ENCODE results near the gene ALDH1A1.

Gene ALDH1A1

GRCh38 chr9:72899734-72900477, 52.9 kb downstream of the ALDH1A1 start (continued):
- TF ChIP-seq, protein P1, sequence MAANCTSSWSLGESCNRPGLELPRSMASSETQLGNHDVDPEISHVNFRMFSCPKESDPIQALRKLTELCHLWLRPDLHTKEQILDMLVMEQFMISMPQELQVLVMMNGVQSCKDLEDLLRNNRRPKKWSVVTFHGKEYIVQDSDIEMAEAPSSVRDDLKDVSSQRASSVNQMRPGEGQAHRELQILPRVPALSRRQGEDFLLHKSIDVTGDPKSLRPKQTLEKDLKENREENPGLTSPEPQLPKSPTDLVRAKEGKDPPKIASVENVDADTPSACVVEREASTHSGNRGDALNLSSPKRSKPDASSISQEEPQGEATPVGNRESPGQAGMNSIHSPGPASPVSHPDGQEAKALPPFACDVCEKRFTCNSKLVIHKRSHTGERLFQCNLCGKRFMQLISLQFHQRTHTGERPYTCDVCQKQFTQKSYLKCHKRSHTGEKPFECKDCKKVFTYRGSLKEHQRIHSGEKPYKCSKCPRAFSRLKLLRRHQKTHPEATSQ (tag by site-specific recombination; IDR thresholded peaks at IDR 0.05) = no peak
- TF ChIP-seq SP2 (tag by site-specific recombination; IDR thresholded peaks at IDR 0.05) (no peak), ZNF48 (tag by site-specific recombination; IDR thresholded peaks at IDR 0.05) (no peak), KLF9 (tag by site-specific recombination; IDR thresholded peaks at IDR 0.05; ENCODE audit: low read depth) (no peak)

- CTCF ChIA-PET = interaction anchor here (0.6 kb wide), 1 partner anchor 13 kb away, joined by 3 read pairs; no protein-coding TSS in a partner anchor
- Histone ChIP-seq H3K27ac (ENCODE audit: extremely low read depth, low read depth, low read length) (no peak overlapping the region), H3K4me1 (ENCODE audit: control insufficient read depth, insufficient read depth, low read length) (no peaks in the 10 kb centered on the region), H3K4me3 (ENCODE audit: low read depth, low read length) (no peak overlapping the region), H3K36me3 (ENCODE audit: control insufficient read depth in 2 of 2, insufficient read depth in 1 of 2, low read length in 2 of 2) (no peaks in the 10 kb centered on the region), H3K9me3 (ENCODE audit: control insufficient read depth, insufficient read depth, low read depth, low read length) (no peaks in the 10 kb centered on the region)
- POLR2A ChIA-PET = no interaction called here
- TF ChIP-seq ZNF146 (tag by site-specific recombination; IDR thresholded peaks at IDR 0.05) = no peak
- no peak for TF ChIP-seq EGR2 (tag by site-specific recombination; IDR thresholded peaks at IDR 0.05; ENCODE audit: low read depth)
- TF ChIP-seq, protein P2, sequence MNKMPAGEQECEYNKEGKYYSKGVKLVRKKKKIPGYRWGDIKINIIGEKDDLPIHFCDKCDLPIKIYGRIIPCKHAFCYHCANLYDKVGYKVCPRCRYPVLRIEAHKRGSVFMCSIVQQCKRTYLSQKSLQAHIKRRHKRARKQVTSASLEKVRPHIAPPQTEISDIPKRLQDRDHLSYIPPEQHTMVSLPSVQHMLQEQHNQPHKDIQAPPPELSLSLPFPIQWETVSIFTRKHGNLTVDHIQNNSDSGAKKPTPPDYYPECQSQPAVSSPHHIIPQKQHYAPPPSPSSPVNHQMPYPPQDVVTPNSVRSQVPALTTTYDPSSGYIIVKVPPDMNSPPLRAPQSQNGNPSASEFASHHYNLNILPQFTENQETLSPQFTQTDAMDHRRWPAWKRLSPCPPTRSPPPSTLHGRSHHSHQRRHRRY (tag by site-specific recombination; IDR thresholded peaks at IDR 0.05) = no peak
- TF ChIP-seq, protein P3, sequence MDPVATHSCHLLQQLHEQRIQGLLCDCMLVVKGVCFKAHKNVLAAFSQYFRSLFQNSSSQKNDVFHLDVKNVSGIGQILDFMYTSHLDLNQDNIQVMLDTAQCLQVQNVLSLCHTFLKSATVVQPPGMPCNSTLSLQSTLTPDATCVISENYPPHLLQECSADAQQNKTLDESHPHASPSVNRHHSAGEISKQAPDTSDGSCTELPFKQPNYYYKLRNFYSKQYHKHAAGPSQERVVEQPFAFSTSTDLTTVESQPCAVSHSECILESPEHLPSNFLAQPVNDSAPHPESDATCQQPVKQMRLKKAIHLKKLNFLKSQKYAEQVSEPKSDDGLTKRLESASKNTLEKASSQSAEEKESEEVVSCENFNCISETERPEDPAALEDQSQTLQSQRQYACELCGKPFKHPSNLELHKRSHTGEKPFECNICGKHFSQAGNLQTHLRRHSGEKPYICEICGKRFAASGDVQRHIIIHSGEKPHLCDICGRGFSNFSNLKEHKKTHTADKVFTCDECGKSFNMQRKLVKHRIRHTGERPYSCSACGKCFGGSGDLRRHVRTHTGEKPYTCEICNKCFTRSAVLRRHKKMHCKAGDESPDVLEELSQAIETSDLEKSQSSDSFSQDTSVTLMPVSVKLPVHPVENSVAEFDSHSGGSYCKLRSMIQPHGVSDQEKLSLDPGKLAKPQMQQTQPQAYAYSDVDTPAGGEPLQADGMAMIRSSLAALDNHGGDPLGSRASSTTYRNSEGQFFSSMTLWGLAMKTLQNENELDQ (tag by site-specific recombination; IDR thresholded peaks at IDR 0.05; ENCODE audit: low read depth) = no peak
- no peak for TF ChIP-seq ZNF221 (tag by site-specific recombination; IDR thresholded peaks at IDR 0.05; ENCODE audit: borderline replicate concordance)
- no peak for TF ChIP-seq ZNF248 (tag by site-specific recombination; IDR thresholded peaks at IDR 0.05)
- TF ChIP-seq ZNF133 (tag by site-specific recombination; IDR thresholded peaks at IDR 0.05) = no peak
Measured at GRCh38 chr9:72898784-72899733, 53.8 kb downstream of the ALDH1A1 start.

GRCh38 chr9:72898360-72898759, 54.5 kb downstream of the ALDH1A1 start:
- Histone ChIP-seq H3K9me3 (ENCODE audit: control insufficient read depth, insufficient read depth, low read depth, low read length) (no peaks in the 10 kb centered on the region), H3K4me1 (ENCODE audit: control insufficient read depth, insufficient read depth, low read length) (no peaks in the 10 kb centered on the region), H3K36me3 (ENCODE audit: control insufficient read depth in 2 of 2, insufficient read depth in 1 of 2, low read length in 2 of 2) (no peaks in the 10 kb centered on the region), H3K27ac (ENCODE audit: extremely low read depth, low read depth, low read length) (no peak overlapping the region), H3K4me3 (ENCODE audit: low read depth, low read length) (no peak overlapping the region)
- ChIA-PET CTCF (no interaction called here), POLR2A (no interaction called here)
- TF ChIP-seq ZNF473 (tag by site-specific recombination; IDR thresholded peaks at IDR 0.05) (no peak), ZNF394 (tag by site-specific recombination; IDR thresholded peaks at IDR 0.05; ENCODE audit: borderline replicate concordance) (no peak), ZNF223 (tag by site-specific recombination; IDR thresholded peaks at IDR 0.05) (no peak), ZFHX2 (tag by site-specific recombination; conservative IDR thresholded peaks at IDR 0.05) (no peak), ZNF239 (tag by site-specific recombination; IDR thresholded peaks at IDR 0.05) (no peak), HOXD13 (CRISPR knock-in tag; IDR thresholded peaks at IDR 0.05; ENCODE audit: borderline replicate concordance) (no peak), ELK4 (IDR thresholded peaks at IDR 0.05; ENCODE audit: borderline replicate concordance, low read depth, low read length) (no peak), ZNF561 (tag by site-specific recombination; IDR thresholded peaks at IDR 0.05; ENCODE audit: borderline replicate concordance) (no peak), ZBTB7A (tag by site-specific recombination; IDR thresholded peaks at IDR 0.05; ENCODE audit: low read depth) (no peak), ZNF621 (tag by site-specific recombination; IDR thresholded peaks at IDR 0.05) (no peak), GFI1B (tag by site-specific recombination; IDR thresholded peaks at IDR 0.05) (no peak)
- TF ChIP-seq, protein P4, sequence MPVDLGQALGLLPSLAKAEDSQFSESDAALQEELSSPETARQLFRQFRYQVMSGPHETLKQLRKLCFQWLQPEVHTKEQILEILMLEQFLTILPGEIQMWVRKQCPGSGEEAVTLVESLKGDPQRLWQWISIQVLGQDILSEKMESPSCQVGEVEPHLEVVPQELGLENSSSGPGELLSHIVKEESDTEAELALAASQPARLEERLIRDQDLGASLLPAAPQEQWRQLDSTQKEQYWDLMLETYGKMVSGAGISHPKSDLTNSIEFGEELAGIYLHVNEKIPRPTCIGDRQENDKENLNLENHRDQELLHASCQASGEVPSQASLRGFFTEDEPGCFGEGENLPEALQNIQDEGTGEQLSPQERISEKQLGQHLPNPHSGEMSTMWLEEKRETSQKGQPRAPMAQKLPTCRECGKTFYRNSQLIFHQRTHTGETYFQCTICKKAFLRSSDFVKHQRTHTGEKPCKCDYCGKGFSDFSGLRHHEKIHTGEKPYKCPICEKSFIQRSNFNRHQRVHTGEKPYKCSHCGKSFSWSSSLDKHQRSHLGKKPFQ (tag by site-specific recombination; IDR thresholded peaks at IDR 0.05) = no peak

Data from HEK293 (cell line).